HG02759 (cell line): Measurements from ENCODE around the gene RNF225.
"Not testable (repeated sequence)": the region's sequence is repeated elsewhere in the genome, so short reads cannot be mapped to it uniquely, and the experiment has no call there.

Experiments
- ATAC-seq: cut with Tn5 transposase; IDR thresholded peaks from one replicate; pipeline ENCODE4 v1.9.1; 2021; ENCODE audit warnings: mild to moderate bottlenecking, moderate library complexity; ENCODE audit not compliant: unreplicated experiment

RNF225 gene

GRCh38 chr19:58386576-58387337 lies 8.7 kb upstream of the RNF225 start, which contains the start of gene RPS5:
Gene RPS5 (plus strand): TSS chr19:58387269. CDS start chr19:58388138, 869 bp downstream.
- ATAC-seq, result peak; percentile 83

GRCh38 chr19:58387338-58388174 lies 7.9 kb upstream of the RNF225 start:
- ATAC-seq, result no peak

- no peak for ATAC-seq
Observed at GRCh38 chr19:58388175-58388526, 7.3 kb upstream of the RNF225 start.

GRCh38 chr19:58392945-58393724 lies 2.3 kb upstream of the RNF225 start:
- no peak for ATAC-seq

GRCh38 chr19:58393725-58394033 lies 1.8 kb upstream of the RNF225 start:
- ATAC-seq, result no peak

DNA sequence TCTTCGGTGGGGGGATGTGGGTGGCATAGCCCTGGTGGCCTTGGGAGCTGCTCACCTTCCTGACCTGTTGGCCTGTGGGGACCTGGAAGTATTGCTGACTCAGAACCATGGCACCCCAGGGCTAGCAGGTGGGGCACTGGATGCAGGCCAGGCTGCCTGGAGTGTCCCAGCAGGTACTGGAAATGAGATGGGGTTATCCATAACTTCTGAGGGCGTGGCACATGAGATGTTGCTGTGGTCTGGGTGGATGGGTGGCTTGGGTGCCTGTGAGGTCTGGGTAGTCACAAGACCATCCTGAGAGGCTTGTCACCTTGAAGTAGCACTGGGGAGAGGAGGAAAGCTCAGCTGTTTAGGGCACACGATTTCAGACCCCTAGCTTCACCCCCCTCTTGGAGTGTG lies 636 bp upstream of the RNF225 start:
- no peak for ATAC-seq

GRCh38 chr19:58395979-58396627 lies 647 bp downstream of the RNF225 start:
- ATAC-seq, result no peak

DNA sequence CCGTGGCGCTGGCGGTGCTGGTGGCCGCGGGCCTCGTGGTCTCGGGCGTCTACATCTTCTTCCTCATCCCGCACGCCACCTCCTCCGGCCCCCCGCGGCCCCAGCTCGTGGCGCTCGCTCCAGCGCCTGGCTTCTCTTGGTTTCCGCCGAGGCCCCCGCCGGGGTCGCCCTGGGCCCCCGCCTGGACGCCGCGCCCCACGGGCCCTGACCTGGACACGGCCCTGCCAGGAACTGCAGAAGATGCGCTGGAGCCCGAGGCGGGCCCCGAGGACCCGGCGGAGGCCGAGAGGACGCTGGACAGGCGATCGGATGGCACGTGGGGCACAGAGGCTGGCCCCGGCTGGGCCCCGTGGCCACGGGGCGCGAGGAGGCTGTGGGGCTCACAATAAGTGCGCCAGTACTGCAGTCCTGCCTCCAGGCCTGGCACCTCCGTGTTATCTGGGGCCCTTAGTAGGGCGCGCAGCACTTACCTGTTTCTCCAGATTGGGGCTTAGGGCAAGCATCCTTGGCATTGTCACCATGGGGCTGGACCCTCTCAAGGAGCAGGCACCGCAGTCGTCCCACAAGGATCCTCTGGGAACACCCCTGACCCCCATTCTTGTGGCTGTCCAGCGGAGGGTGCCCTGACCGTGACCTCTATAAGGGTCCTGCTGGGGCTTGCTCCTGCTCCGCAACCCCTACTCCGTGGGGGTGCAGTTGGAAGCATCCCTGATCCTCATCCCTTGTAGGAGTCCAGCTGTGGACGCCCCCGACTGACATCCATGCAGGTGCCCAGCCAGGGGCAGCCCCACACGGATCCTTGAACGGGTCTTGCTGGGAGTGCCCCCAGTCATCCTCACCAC lies 1.5 kb downstream of the RNF225 start:
- no peak for ATAC-seq

- ATAC-seq, result no peak
Observed at GRCh38 chr19:58397533-58398037, 2.1 kb downstream of the RNF225 start.

GRCh38 chr19:58398087-58398486 lies 2.6 kb downstream of the RNF225 start:
- no peak for ATAC-seq

DNA sequence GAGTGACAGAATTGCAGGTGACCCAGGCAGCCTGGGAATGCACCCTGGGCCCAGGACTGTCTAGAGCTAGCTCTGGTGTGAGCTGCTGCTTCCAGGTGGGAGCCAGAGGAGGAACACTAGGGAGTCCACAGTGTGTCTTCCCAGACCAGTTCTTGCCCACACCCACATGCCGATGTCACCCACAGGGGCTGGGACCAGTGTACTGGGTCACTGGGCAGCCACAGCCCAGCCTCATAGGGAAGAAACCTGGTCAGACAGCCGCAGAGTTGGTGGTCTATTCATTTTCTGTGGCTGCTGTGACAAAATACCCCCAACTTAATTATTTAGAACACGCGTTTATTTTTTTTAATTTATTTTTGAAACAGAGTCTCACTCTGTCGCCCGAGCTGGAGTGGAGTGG lies 3.1 kb downstream of the RNF225 start:
- no peak for ATAC-seq

- ATAC-seq, result no peak
Observed at GRCh38 chr19:58399903-58400302, 4.4 kb downstream of the RNF225 start.

- ATAC-seq, result no peak
Observed at GRCh38 chr19:58400316-58400915, 5.0 kb downstream of the RNF225 start.

DNA sequence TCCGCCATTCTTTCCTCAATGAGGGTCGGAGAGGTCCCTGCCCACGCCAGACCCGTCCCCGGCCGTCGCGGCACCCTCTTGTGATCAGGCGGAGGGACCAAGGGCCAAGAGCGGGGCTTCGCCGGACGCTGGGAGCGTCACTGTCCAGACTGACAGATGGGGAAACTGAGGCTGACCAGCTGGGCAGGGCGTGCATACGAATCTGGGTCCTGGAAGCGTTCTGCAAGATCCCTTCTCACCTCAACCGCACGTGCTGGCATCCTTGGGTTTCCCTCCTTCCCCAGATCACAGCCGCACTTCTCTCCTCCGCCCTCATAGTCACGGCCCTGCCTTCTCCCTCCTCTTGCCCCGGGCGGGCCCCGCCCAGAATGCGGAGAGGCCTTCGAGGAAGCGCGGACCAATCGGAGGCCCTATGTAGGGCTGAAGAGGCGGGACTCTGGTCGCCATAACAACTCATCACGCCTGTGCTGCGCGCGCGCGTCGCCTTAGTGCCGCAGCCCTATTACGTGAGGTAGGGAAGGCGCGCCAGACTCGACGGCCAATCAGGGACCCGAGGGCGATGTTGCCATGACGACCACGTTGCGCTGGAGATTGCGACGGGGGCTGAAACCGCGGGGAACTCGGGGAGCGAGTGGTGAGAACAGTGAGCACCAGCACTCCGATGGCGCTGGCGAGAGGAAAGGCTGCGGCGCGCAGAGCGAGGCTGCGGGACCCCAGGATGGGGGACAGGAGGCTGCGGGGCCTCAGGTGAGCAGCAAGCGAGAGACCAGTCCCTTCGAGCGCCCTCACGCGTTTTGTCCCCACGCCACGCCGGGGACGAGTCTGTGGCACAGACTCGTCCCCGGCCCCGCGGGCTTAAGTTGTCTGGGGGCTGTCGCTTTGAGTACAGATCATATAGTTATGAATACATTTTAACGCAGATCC lies 5.7 kb downstream of the RNF225 start:
- ATAC-seq, result peak; percentile 100

GRCh38 chr19:58401840-58402421 lies 6.5 kb downstream of the RNF225 start:
- no peak for ATAC-seq

- ATAC-seq, result not testable (repeated sequence)
Observed at GRCh38 chr19:58403920-58404478, 8.5 kb downstream of the RNF225 start.

DNA sequence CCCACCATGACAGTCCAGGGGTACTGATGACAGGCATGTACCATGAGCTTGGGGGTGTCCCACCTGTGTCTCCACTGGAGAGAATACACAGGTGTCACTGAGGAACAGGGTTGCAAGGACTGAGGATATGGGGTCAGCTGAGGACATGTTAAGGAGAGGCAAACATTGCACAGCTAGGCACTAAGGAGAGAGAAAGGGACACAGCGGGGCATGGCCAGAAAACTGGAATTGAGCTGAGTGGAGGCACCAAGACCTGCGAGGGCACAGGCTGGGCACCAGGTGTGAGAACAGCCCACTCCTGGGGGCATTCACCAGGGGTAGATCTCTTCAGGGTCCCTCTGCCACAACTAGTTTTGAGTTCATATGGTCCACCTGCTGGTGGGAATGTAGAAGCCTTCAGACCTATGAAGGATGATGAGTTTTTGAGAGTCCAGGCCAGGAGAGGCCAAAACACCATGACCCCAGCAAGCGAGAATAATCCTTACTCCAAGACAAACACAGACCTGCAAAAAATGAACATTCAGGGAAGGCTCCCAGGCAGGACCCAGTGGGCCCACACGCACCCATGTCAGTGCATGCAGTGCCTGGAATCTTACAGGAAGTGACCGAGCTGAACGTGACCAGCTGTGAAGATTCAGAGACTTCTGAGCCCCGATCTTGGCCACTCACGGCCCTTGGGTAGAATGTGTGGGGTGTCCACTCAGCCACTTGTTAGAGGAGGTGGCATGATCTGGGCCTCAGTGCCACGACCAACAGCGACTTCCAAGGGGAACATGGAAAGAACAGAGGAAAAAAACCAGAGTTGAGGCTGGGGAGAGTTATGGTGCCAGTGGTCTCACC lies 11.6 kb downstream of the RNF225 start:
- no peak for ATAC-seq
